HepG2 (cell line): ENCODE data around the gene RBCK1. TPM values are rescaled to one million over a fixed set of nuclear protein-coding genes. Genes with fewer than 3 reads are reported as not detected.

Experiments
- ARHGAP35 ChIP-seq: sonication (generic); formaldehyde crosslinking; IDR thresholded peaks from 2 replicates; pipeline ENCODE4 v1.9.0; 2022; ENCODE audit warnings: mild to moderate bottlenecking, inconsistent platforms, moderate library complexity, missing genetic modification reagents, borderline replicate concordance
- ARID2 ChIP-seq: sonication (generic); formaldehyde crosslinking; IDR thresholded peaks from 2 replicates; pipeline ENCODE4 v1.8.1; 2022; ENCODE audit warnings: mild to moderate bottlenecking, missing genetic modification reagents, borderline replicate concordance
- BORCS8-MEF2B ChIP-seq: sonication (generic); formaldehyde crosslinking; IDR thresholded peaks from 2 replicates; pipeline ENCODE4 v1.8.0; 2022; ENCODE audit warnings: mild to moderate bottlenecking, missing genetic modification reagents
- GATA4 ChIP-seq: sonication (generic); IDR thresholded peaks from 2 replicates; pipeline ENCODE4 v1.6.1; 2016; ENCODE audit warnings: antibody characterized with exemption, low read depth, borderline replicate concordance
- MXI1 ChIP-seq: IDR thresholded peaks from 3 replicates; pipeline ENCODE4 v1.6.1; 2012; ENCODE audit warnings: low read depth, low read length, inconsistent platforms, borderline replicate concordance
- SMARCE1 ChIP-seq: fragments of 450-650 bp; IDR thresholded peaks from 2 replicates; pipeline ENCODE4 v1.6.1; 2017; ENCODE audit warnings: borderline replicate concordance
- ZFP62 ChIP-seq: sonication (generic); formaldehyde crosslinking; IDR thresholded peaks from 2 replicates; pipeline ENCODE4 v1.4.0; 2020; ENCODE audit warnings: missing genetic modification reagents
- ZNF274 ChIP-seq: sonication (generic); formaldehyde crosslinking; IDR thresholded peaks from 2 replicates; pipeline ENCODE4 v1.5.1; 2020; ENCODE audit warnings: mild to moderate bottlenecking, missing genetic modification reagents
- ZNF333 ChIP-seq: sonication (generic); formaldehyde crosslinking; IDR thresholded peaks from 2 replicates; pipeline ENCODE4 v1.4.0; 2020; ENCODE audit warnings: mild to moderate bottlenecking, missing genetic modification reagents, borderline replicate concordance
- ZNF598 ChIP-seq: sonication (generic); formaldehyde crosslinking; IDR thresholded peaks from 2 replicates; pipeline ENCODE4 v1.5.1; 2020; ENCODE audit warnings: mild to moderate bottlenecking, missing genetic modification reagents, borderline replicate concordance
- ZNF7 ChIP-seq: IDR thresholded peaks from 2 replicates; pipeline ENCODE4 v1.6.1; 2016; ENCODE audit warnings: missing biosample characterization, missing genetic modification reagents
- ZNF75D ChIP-seq: sonication (generic); formaldehyde crosslinking; IDR thresholded peaks from 2 replicates; pipeline ENCODE4 v1.8.1; 2023; ENCODE audit warnings: missing genetic modification reagents, mild to moderate bottlenecking, borderline replicate concordance
- ZNF776 ChIP-seq: sonication (generic); formaldehyde crosslinking; IDR thresholded peaks from 2 replicates; pipeline ENCODE4 v1.4.0; 2020; ENCODE audit warnings: mild to moderate bottlenecking, missing genetic modification reagents
- ZSCAN12 ChIP-seq: sonication (generic); formaldehyde crosslinking; IDR thresholded peaks from 2 replicates; pipeline ENCODE4 v1.9.0; 2021; ENCODE audit warnings: mild to moderate bottlenecking, missing genetic modification reagents
- polyA plus RNA-seq, 8 experiments: library from polyadenylated mRNA; depleted of rRNA in 3 of 8; stranded (reverse) in 7 of 8; unstranded in 1 of 8; fragments of >200 nt; fragmentation: Illumina TruSeq in 4 of 8; extraction: Trizol in 4 of 8; gene quantifications; 2 replicates each; pipeline versions ENCODE4 v1.2.1 to v1.2.3, GENCODE V29; 2011 to 2016; ENCODE audit warnings: low read depth in 4 of 8, missing spikeins in 1 of 8, mixed read lengths in 1 of 8; ENCODE audit not compliant: insufficient read depth in 1 of 8
- total RNA-seq, 5 experiments: library from RNA; depleted of rRNA; stranded (reverse); fragments of >200 nt; fragmentation: Illumina TruSeq; extraction: Trizol; gene quantifications; 2 replicates each; pipeline ENCODE4 v1.2.3, GENCODE V29; 2016; ENCODE audit warnings: low read depth in 1 of 5
- TF ChIP-seq, protein P1 (sequence below): sonication (generic); formaldehyde crosslinking; IDR thresholded peaks from 2 replicates; pipeline ENCODE4 v1.5.0; 2020; ENCODE audit warnings: mild to moderate bottlenecking, missing genetic modification reagents, borderline replicate concordance
- TF ChIP-seq, protein P2 (sequence below): sonication (generic); formaldehyde crosslinking; IDR thresholded peaks from 2 replicates; pipeline ENCODE4 v1.5.0; 2020; ENCODE audit warnings: mild to moderate bottlenecking, low read depth, missing genetic modification reagents, borderline replicate concordance
- TF ChIP-seq, protein P3 (sequence below): sonication (generic); formaldehyde crosslinking; IDR thresholded peaks from 2 replicates; pipeline ENCODE4 v1.4.0; 2020; ENCODE audit warnings: missing genetic modification reagents; ENCODE audit errors: not compliant biosample characterization
- TF ChIP-seq, protein P4 (sequence below): sonication (generic); formaldehyde crosslinking; conservative IDR thresholded peaks from 2 replicates; pipeline ENCODE4 v1.4.0; 2020; ENCODE audit warnings: missing genetic modification reagents
- TF ChIP-seq, protein P5 (sequence below): sonication (generic); formaldehyde crosslinking; IDR thresholded peaks from 2 replicates; pipeline ENCODE4 v1.4.0; 2020; ENCODE audit warnings: missing genetic modification reagents, borderline replicate concordance
- TF ChIP-seq, protein P6 (sequence below): sonication (generic); formaldehyde crosslinking; conservative IDR thresholded peaks from 2 replicates; pipeline ENCODE4 v1.8.0; 2022; ENCODE audit warnings: mild to moderate bottlenecking, moderate library complexity, missing genetic modification reagents

Gene RBCK1
- total and polyA plus RNA-seq, 2 of the 13 experiments (the other 11 are each of a cell fraction or from before 2014, with no cell fraction given), result 149 to 215 TPM

DNA sequence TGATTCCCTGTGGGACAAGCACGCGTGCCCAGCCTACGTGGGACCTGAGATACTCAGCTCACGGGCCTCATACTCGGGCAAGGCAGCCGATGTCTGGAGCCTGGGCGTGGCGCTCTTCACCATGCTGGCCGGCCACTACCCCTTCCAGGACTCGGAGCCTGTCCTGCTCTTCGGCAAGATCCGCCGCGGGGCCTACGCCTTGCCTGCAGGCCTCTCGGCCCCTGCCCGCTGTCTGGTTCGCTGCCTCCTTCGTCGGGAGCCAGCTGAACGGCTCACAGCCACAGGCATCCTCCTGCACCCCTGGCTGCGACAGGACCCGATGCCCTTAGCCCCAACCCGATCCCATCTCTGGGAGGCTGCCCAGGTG is 11.9 kb upstream of the RBCK1 start (continued):
- TF ChIP-seq, protein P1, sequence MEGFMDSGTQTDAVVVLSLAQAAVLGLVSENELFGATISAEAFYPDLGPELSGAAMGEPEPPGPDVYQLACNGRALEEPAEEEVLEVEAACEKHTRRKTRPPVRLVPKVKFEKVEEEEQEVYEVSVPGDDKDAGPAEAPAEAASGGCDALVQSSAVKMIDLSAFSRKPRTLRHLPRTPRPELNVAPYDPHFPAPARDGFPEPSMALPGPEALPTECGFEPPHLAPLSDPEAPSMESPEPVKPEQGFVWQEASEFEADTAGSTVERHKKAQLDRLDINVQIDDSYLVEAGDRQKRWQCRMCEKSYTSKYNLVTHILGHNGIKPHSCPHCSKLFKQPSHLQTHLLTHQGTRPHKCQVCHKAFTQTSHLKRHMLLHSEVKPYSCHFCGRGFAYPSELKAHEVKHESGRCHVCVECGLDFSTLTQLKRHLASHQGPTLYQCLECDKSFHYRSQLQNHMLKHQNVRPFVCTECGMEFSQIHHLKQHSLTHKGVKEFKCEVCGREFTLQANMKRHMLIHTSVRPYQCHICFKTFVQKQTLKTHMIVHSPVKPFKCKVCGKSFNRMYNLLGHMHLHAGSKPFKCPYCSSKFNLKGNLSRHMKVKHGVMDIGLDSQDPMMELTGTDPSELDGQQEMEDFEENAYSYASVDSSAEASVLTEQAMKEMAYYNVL (CRISPR knock-in tag), result no peak
- TF ChIP-seq, protein P2, sequence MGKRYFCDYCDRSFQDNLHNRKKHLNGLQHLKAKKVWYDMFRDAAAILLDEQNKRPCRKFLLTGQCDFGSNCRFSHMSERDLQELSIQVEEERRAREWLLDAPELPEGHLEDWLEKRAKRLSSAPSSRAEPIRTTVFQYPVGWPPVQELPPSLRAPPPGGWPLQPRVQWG, result no peak
- TF ChIP-seq SMARCE1 (no peak), BORCS8-MEF2B (CRISPR knock-in tag) (no peak), ZSCAN12 (no peak), ZNF7 (CRISPR knock-in tag) (no peak), ARHGAP35 (no peak), GATA4 (no peak), ZFP62 (CRISPR knock-in tag) (no peak), ZNF333 (peak; percentile 52; the same call in 1 of the 2 replicates), MXI1 (no peak), ARID2 (CRISPR knock-in tag) (no peak), ZNF776 (peak; percentile 49; the same call in 1 of the 2 replicates), ZNF274 (no peak; the same call in 1 of the 2 replicates), ZNF598 (CRISPR knock-in tag) (peak; percentile 56; the same call in 1 of the 2 replicates), ZNF75D (no peak)
- TF ChIP-seq, protein P3, sequence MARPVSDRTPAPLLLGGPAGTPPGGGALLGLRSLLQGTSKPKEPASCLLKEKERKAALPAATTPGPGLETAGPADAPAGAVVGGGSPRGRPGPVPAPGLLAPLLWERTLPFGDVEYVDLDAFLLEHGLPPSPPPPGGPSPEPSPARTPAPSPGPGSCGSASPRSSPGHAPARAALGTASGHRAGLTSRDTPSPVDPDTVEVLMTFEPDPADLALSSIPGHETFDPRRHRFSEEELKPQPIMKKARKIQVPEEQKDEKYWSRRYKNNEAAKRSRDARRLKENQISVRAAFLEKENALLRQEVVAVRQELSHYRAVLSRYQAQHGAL (CRISPR knock-in tag), result no peak
- TF ChIP-seq, protein P4, sequence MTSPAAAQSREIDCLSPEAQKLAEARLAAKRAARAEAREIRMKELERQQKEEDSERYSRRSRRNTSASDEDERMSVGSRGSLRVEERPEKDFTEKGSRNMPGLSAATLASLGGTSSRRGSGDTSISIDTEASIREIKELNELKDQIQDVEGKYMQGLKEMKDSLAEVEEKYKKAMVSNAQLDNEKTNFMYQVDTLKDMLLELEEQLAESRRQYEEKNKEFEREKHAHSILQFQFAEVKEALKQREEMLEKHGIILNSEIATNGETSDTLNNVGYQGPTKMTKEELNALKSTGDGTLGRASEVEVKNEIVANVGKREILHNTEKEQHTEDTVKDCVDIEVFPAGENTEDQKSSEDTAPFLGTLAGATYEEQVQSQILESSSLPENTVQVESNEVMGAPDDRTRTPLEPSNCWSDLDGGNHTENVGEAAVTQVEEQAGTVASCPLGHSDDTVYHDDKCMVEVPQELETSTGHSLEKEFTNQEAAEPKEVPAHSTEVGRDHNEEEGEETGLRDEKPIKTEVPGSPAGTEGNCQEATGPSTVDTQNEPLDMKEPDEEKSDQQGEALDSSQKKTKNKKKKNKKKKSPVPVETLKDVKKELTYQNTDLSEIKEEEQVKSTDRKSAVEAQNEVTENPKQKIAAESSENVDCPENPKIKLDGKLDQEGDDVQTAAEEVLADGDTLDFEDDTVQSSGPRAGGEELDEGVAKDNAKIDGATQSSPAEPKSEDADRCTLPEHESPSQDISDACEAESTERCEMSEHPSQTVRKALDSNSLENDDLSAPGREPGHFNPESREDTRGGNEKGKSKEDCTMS, result no peak
- TF ChIP-seq, protein P5, sequence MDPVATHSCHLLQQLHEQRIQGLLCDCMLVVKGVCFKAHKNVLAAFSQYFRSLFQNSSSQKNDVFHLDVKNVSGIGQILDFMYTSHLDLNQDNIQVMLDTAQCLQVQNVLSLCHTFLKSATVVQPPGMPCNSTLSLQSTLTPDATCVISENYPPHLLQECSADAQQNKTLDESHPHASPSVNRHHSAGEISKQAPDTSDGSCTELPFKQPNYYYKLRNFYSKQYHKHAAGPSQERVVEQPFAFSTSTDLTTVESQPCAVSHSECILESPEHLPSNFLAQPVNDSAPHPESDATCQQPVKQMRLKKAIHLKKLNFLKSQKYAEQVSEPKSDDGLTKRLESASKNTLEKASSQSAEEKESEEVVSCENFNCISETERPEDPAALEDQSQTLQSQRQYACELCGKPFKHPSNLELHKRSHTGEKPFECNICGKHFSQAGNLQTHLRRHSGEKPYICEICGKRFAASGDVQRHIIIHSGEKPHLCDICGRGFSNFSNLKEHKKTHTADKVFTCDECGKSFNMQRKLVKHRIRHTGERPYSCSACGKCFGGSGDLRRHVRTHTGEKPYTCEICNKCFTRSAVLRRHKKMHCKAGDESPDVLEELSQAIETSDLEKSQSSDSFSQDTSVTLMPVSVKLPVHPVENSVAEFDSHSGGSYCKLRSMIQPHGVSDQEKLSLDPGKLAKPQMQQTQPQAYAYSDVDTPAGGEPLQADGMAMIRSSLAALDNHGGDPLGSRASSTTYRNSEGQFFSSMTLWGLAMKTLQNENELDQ, result no peak
- TF ChIP-seq, protein P6, sequence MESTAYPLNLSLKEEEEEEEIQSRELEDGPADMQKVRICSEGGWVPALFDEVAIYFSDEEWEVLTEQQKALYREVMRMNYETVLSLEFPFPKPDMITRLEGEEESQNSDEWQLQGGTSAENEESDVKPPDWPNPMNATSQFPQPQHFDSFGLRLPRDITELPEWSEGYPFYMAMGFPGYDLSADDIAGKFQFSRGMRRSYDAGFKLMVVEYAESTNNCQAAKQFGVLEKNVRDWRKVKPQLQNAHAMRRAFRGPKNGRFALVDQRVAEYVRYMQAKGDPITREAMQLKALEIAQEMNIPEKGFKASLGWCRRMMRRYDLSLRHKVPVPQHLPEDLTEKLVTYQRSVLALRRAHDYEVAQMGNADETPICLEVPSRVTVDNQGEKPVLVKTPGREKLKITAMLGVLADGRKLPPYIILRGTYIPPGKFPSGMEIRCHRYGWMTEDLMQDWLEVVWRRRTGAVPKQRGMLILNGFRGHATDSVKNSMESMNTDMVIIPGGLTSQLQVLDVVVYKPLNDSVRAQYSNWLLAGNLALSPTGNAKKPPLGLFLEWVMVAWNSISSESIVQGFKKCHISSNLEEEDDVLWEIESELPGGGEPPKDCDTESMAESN (CRISPR knock-in tag), result no peak
